Activated T-cell treated with anti-CD3 and anti-CD28 coated beads, Interleukin-2, amount 50 U/mL, for 24 hours (primary cell): ENCODE data around the gene MYH15.

Experiments
- DNase-seq: peaks from one replicate; pipeline ENCODE4 v3.0.0-alpha.2; 2020
- H3K27ac Mint-ChIP-seq: 2 replicates; pipeline ENCODE4 v1.8.0; 2020; ENCODE audit warnings: mild to moderate bottlenecking, mixed read lengths
- H3K27me3 Mint-ChIP-seq: 2 replicates; pipeline ENCODE4 v1.8.0; 2020; ENCODE audit warnings: mixed read lengths
- H3K36me3 Mint-ChIP-seq: 2 replicates; pipeline ENCODE4 v1.8.0; 2020; ENCODE audit warnings: low read depth, mixed read lengths
- H3K4me1 Mint-ChIP-seq: 2 replicates; pipeline ENCODE4 v1.8.0; 2020; ENCODE audit warnings: low read depth, mixed read lengths
- H3K4me3 Mint-ChIP-seq: 2 replicates; pipeline ENCODE4 v1.8.0; 2020; ENCODE audit warnings: mild to moderate bottlenecking, moderate library complexity, mixed read lengths
- H3K9me3 Mint-ChIP-seq: 2 replicates; pipeline ENCODE4 v1.8.0; 2020; ENCODE audit warnings: mixed read lengths

MYH15 gene

GRCh38 chr3:108510496-108510895, at the start of gene MYH15:
TSS of gene MYH15 (minus strand) at chr3:108510596. CDS start at chr3:108510530, 66 bp downstream.
- Mint-ChIP-seq H3K9me3 (no peaks in the 10 kb centered on the region), H3K4me3 (no peak within 1 kb of the TSS), H3K27me3 (no peaks in the 10 kb centered on the region), H3K4me1 (no peaks in the 10 kb centered on the region), H3K36me3 (no peaks in the 10 kb centered on the region), H3K27ac (no peak within 1 kb of the TSS)
- no peak for DNase-seq

GRCh38 chr3:108555966-108556581, 45.7 kb upstream of the MYH15 start:
- Mint-ChIP-seq H3K27me3 (no peaks in the 10 kb centered on the region), H3K36me3 (peaks cover 85% of the 10 kb centered on the region), H3K4me1 (peaks cover 4% of the 10 kb centered on the region), H3K27ac (no peak overlapping the region), H3K9me3 (no peaks in the 10 kb centered on the region), H3K4me3 (no peak overlapping the region)
- DNase-seq, result no peak

DNA sequence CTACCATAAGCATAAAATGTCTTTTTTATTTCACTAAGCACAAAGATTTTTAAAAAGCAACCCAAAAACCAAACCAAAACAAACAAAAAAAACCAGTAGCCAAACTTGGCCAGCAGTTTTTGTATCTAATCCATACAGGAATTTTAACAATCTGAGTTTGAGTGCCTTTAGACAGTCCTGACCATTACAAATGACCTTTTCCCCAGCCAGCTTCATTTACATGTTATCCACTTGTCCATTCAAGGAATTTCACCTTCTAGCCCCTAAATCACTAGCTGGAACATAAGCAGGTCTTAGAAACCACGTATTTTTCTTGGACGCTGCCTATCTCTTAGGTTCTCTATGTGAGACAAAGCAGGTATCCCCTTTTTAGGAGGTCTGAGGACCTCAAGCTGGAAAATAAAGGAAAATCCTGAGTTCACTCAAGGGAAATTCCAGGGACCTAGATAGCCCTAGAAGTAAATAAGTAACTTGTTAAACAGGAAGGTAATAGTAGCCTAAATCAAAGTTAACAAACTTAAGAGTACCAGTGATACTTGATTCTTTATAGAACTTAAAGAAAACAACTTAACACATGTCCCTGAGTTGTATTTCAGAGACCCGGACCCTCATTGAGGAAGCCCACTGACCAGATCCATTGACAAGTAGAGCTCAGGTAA, 44.6 kb upstream of the MYH15 start:
- H3K9me3 Mint-ChIP-seq, result no peaks in the 10 kb centered on the region
- H3K27ac Mint-ChIP-seq, result no peak overlapping the region
- H3K4me3 Mint-ChIP-seq, result no peak overlapping the region
- no peak for DNase-seq
- H3K36me3 Mint-ChIP-seq, result peaks cover 79% of the 10 kb centered on the region
- H3K27me3 Mint-ChIP-seq, result no peaks in the 10 kb centered on the region
- H3K4me1 Mint-ChIP-seq, result peaks cover 4% of the 10 kb centered on the region

DNA sequence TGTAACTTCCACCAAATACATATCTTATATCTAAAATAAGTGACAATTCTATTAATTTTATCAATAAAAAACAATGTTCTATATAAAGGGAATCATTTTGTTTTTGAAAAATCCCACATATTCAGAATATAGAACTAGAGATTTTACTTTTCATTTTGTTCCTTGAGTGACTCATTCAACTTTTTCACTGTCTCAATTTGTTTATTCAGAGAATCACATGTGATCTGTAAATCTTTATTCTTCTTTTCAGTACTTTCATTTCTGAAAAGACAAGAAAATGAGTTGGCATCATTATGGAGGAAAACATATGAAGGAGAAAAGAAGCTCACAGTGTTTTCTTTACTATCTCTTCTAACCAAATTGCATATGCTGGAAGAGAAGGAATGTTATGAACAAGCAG, 43.8 kb upstream of the MYH15 start:
- DNase-seq, result no peak
- Mint-ChIP-seq H3K27me3 (no peaks in the 10 kb centered on the region), H3K36me3 (peaks cover 81% of the 10 kb centered on the region), H3K9me3 (no peaks in the 10 kb centered on the region), H3K4me1 (peaks cover 4% of the 10 kb centered on the region), H3K27ac (no peak overlapping the region), H3K4me3 (no peak overlapping the region)

- Mint-ChIP-seq H3K27ac (no peak overlapping the region), H3K27me3 (no peaks in the 10 kb centered on the region), H3K4me1 (peaks cover 4% of the 10 kb centered on the region), H3K36me3 (peaks cover 77% of the 10 kb centered on the region), H3K9me3 (no peaks in the 10 kb centered on the region), H3K4me3 (no peak overlapping the region)
- no peak for DNase-seq
These were observed 42.1 kb upstream of the MYH15 start for GRCh38 chr3:108552267-108553159.

DNA sequence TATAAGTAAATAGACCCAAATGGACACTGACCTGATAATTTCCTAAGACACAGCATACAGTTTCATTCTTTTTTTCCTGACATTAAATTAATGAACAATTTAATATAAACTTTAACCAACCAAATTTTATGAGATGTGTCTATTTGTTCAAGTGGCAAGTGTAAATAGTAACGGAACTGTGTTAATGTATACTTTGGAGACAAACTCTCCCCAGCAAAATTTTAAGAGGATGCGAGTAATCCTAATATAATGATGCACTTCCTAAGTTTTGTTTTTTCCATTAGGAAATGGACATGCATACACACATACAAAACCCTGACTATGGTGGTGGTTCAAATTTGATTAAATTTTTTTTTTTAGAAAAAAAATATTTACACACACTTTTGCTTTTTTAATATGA, 38.5 kb upstream of the MYH15 start:
- Mint-ChIP-seq H3K27me3 (no peaks in the 10 kb centered on the region), H3K36me3 (peaks cover 67% of the 10 kb centered on the region), H3K27ac (no peak overlapping the region), H3K9me3 (no peaks in the 10 kb centered on the region), H3K4me3 (no peak overlapping the region), H3K4me1 (peaks cover 11% of the 10 kb centered on the region)
- DNase-seq, result no peak

DNA sequence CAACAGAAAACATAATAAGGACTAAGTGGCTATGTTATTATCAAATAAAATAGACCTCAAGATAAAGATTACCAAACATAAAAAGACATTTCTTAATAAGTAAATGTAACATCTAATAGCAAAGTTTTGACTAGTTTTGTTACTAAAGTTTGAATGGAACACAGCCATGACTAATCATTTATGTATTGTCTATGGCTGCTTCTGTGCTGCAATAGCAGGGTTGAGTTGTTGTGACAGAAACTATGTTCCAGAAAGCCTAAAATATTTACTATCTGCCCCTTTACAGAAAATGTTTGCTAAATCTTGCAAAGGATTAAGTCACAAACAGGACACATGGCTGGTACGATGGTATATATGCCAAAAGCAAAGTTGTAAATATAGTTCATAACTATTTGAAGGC, 37.9 kb upstream of the MYH15 start:
- H3K9me3 Mint-ChIP-seq, result peaks cover 2% of the 10 kb centered on the region
- no peak overlapping the region for H3K27ac Mint-ChIP-seq
- H3K4me3 Mint-ChIP-seq, result no peak overlapping the region
- H3K4me1 Mint-ChIP-seq, result peaks cover 11% of the 10 kb centered on the region
- peaks cover 69% of the 10 kb centered on the region for H3K36me3 Mint-ChIP-seq
- no peak for DNase-seq
- no peaks in the 10 kb centered on the region for H3K27me3 Mint-ChIP-seq

- Mint-ChIP-seq H3K36me3 (peaks cover 65% of the 10 kb centered on the region), H3K27ac (no peak overlapping the region), H3K4me3 (no peak overlapping the region), H3K9me3 (peaks cover 2% of the 10 kb centered on the region), H3K4me1 (peaks cover 10% of the 10 kb centered on the region), H3K27me3 (no peaks in the 10 kb centered on the region)
- DNase-seq, result no peak
These were observed 36.3 kb upstream of the MYH15 start for GRCh38 chr3:108546692-108547091.

DNA sequence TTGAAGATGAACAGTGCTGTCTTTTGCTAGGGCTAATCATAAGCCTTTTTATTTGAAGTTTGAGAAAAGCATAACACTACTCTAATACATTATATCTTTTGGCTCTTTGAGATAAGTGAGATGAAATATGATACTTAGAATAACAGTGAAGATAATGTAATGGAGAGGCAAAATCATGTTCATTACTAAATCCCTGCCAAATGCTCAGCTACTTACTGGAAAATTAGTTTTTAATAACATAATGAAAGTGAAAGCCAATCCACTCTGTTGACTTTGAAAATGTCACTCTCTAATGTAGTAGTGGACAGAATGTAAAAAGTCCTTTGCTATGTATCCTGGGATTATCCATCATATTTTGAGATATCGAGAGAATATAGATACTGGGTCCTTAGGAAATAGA, 35.9 kb upstream of the MYH15 start:
- Mint-ChIP-seq H3K4me1 (peaks cover 10% of the 10 kb centered on the region), H3K27me3 (no peaks in the 10 kb centered on the region), H3K4me3 (no peak overlapping the region), H3K27ac (no peak overlapping the region), H3K36me3 (peaks cover 62% of the 10 kb centered on the region), H3K9me3 (peaks cover 2% of the 10 kb centered on the region)
- DNase-seq, result no peak

DNA sequence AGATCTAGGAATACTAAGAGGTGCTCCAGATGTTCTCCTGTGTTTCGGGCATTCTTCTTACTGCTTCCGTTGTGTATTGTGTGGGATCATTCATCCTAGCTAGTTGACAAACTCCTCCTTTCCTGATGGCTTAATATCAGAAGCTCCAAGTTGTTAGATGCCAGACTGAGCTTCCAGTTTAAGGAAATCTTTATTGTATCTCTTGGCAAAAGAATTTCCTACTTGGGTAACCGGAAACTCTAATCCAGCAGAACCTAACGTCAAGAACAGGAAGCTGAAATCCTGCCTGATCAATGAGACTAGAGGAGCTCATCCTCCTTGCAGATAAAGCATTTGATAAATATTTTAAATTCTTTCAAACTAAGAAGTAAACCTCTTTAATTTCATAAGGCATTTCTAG, 27.7 kb upstream of the MYH15 start:
- Mint-ChIP-seq H3K4me3 (no peak overlapping the region), H3K27me3 (peaks cover 5% of the 10 kb centered on the region), H3K9me3 (no peaks in the 10 kb centered on the region), H3K27ac (no peak overlapping the region), H3K36me3 (peaks cover 8% of the 10 kb centered on the region), H3K4me1 (no peaks in the 10 kb centered on the region)
- no peak for DNase-seq

GRCh38 chr3:108528459-108529252, 18.3 kb upstream of the MYH15 start:
- Mint-ChIP-seq H3K36me3 (no peaks in the 10 kb centered on the region), H3K27ac (no peak overlapping the region), H3K4me1 (no peaks in the 10 kb centered on the region), H3K27me3 (peaks cover 20% of the 10 kb centered on the region), H3K9me3 (no peaks in the 10 kb centered on the region), H3K4me3 (no peak overlapping the region)
- DNase-seq, result no peak

- Mint-ChIP-seq H3K36me3 (no peaks in the 10 kb centered on the region), H3K9me3 (no peaks in the 10 kb centered on the region), H3K4me3 (no peak overlapping the region), H3K4me1 (no peaks in the 10 kb centered on the region), H3K27me3 (peaks cover 20% of the 10 kb centered on the region), H3K27ac (no peak overlapping the region)
- no peak for DNase-seq
These were observed 17.4 kb upstream of the MYH15 start for GRCh38 chr3:108527817-108528216.

DNA sequence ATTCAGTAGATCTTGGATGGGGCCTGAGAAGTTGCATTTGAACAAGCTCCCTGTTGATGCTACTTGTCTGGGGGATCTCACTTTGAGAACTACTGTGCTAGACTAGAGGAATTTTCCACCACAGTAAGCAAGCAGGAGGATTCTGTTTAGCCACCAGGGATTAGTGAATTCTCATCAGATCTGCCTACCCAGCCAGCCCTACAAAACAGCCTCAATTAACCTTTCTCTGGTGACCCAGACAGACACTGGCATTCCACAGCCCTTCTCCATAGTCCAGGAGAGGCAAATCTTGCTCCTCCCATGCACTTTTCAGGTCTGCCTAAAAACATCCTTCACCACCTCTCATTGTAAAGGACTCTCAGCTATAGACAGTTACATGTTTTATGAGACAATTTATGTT, 16.7 kb upstream of the MYH15 start:
- Mint-ChIP-seq H3K27ac (no peak overlapping the region), H3K9me3 (no peaks in the 10 kb centered on the region), H3K27me3 (peaks cover 14% of the 10 kb centered on the region), H3K36me3 (no peaks in the 10 kb centered on the region), H3K4me3 (no peak overlapping the region), H3K4me1 (no peaks in the 10 kb centered on the region)
- no peak for DNase-seq

DNA sequence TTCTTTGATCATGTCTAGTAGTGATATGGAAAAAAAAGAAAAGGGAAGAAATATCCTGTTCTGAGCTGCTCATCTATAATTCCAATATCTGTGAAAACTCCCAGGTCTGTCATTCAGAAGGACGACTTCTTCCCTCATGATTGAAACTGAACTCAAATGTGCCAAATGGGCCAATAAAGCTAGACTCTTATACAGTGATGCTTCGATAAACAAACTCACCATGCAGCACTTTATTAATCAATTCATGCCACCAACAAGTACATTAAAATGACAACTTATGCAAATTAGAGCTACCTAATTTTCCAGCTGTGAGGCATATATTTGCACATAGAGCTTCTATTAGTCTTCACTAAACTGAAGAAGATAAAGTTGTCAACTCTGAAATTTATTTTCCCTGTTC, 15.6 kb upstream of the MYH15 start:
- Mint-ChIP-seq H3K4me1 (no peaks in the 10 kb centered on the region), H3K4me3 (no peak overlapping the region), H3K36me3 (no peaks in the 10 kb centered on the region), H3K9me3 (no peaks in the 10 kb centered on the region), H3K27me3 (peaks cover 9% of the 10 kb centered on the region), H3K27ac (no peak overlapping the region)
- DNase-seq, result no peak
